Measurements from ENCODE around the gene HS3ST6.
"Not testable (repeated sequence)": the region's sequence is repeated elsewhere in the genome, so short reads cannot be mapped to it uniquely, and the experiment has no call there.

Gene HS3ST6

DNA sequence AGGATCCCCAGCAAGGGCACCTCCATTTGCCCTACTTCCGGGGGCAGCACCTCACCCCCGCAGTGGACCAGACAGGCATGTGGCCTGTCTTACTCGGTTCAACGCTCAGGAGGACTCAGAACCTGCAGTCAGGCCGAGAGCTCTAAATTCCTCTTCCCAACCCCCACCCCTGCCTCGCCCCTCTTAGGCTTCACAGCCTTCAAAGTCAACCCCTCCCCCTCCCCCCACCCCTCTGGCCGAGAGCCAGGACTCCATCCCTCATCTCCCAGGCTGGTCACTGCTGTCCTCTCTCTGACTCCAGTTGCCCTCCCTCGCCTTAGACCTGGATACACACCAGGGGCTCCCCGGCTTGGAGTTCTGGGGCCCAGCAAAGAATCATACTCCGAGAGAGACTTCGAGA, 8.1 kb upstream of the HS3ST6 start:
- no peak for DNase-seq (ENCODE audit: low read depth)

DNA sequence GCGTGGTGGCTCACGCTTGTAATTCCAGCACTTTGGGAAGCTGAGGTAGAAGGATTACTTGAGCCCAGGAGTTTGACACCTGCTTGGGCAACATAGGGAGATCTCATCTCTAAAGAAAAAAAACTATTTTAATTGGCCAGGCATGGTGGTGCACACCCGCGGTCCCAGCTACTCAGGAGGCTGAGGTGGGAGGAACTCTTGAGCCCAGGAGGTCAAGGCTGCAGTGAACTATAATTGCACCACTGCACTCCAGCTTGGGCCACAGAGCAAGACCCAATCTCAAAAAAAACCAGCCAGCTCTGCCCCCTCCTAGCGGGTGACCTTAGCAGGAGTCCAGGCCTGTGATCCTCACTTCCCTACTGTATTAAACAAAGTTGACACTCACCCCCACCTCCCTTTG, 5.9 kb upstream of the HS3ST6 start:
- DNase-seq (ENCODE audit: low read depth), result no peak

DNA sequence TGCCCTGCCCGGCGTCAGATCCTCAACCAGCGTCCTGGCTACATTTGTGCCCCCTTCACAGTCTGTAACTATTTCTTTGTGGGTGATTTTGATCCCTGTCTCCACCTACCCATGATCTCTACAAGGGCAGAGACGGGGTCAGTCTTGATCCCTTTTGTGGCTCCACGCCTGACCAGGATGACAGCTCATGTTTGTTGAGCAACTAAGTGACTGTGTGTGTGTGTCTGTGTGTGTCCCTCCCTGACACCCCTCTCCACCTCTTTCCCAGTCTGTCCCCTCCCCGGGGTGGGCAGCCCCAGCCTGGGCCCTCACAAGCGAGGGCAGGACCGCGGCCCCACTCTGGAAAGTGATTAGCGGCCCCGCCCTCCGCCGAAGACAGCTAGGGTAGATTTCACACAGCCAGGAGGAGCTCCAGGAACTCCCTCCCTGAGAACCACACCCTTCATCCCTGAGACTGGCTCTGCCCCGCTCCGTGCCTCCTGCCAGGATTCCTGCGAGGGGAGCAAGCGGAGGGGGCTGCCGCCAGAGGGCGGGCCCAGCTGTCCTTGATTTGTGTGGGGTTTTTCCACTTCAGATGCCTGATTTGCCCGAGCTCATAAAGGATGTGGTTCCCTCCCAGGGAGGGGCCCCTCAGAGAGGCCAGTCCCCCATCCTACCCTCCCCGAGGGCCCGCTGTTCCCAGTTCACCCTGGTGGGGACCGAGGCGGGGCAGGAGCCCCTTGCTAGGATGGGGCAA, 5.3 kb upstream of the HS3ST6 start:
- DNase-seq (ENCODE audit: low read depth), result no peak

DNA sequence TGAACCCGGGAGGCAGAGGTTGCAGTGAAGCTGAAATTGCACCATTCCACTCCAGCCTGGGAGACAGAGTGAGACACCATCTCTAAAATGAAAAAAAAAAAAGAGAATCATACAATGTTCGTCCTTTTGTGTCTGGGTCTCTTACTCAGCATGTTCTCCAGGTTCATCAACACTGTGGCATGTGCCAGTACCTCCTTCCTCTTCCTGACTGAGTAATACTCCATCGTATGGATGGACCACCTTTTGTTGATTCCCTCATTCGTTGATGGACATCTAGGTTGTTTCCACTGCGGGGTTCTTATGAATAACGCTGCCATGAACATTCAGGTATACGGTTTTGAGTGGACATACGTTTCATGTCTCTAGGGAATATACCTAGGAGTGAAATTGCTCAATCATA, 4.1 kb upstream of the HS3ST6 start:
- DNase-seq (ENCODE audit: low read depth), result no peak

DNA sequence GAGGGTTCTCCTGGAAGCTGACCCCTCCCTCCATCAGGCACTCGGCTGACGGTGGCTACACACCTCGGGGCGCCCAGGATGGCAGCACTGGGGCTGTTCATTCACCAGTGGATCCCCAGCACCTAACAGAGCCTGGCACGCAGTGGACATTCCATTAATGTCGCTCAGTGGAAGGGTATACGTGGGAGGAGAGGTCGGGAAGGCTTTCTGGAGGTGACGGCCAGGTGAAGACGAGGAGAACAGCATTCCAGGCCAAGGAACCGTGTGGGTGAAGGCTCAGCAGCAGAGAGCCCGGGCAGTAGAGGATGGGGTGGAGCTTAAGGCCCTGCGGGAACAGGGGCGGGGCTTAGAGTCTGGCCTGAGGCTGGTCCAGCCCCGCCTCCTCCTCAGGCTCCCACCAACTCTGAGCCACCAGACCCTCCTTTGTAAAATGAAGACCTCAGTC, 2.5 kb upstream of the HS3ST6 start:
- DNase-seq (ENCODE audit: low read depth), result no peak

DNA sequence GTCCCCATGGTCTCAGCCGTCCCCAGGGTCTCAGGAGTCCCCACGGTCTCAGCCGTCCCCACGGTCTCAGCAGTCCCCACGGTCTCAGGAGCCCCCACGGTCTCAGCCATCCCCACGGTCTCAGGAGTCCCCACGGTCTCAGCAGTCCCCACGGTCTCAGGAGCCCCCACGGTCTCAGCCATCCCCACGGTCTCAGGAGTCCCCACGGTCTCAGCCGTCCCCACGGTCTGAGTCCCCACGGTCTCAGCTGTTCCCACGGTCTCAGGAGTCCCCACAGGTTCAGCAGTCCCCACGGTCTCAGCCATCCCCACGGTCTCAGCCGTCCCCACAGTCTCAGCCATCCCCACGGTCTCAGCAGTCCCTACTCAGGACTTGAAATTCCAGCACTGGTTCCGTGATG, 1.9 kb upstream of the HS3ST6 start:
- DNase-seq (ENCODE audit: low read depth), result not testable (repeated sequence)

DNA sequence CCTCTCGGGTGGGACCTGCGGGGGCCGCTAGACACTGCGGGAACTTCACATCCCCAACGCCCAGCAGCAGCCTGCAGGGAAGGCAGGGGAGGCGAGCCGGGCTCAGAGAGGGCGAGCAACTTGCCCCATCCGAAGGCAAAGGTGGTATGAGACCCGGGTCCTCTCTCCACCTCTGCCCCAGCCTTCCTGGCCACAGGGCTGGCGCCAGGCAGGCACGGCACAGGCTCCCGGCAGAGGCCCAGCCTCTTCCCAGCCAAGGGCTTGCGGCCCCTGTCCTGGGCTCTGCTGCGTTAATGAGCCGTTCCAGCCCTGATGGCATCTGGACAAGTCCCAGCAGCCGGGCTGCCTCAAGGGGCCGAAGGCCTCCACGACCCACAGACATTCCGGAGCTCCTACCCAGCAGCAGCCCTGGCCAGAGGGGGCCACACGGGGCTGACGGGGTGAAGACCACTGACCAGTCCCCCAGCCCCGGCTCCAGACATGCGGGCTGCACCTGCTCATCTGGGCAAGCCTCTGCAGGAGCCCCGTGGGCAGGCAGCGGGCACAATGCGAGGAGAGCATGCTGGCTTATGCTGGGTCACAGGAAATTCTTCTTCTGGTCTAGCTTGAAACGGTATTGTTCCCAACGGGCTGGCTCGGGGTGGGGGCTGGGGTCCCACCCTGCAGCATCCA, 1.2 kb upstream of the HS3ST6 start:
- no peak for DNase-seq (ENCODE audit: low read depth)

DNA sequence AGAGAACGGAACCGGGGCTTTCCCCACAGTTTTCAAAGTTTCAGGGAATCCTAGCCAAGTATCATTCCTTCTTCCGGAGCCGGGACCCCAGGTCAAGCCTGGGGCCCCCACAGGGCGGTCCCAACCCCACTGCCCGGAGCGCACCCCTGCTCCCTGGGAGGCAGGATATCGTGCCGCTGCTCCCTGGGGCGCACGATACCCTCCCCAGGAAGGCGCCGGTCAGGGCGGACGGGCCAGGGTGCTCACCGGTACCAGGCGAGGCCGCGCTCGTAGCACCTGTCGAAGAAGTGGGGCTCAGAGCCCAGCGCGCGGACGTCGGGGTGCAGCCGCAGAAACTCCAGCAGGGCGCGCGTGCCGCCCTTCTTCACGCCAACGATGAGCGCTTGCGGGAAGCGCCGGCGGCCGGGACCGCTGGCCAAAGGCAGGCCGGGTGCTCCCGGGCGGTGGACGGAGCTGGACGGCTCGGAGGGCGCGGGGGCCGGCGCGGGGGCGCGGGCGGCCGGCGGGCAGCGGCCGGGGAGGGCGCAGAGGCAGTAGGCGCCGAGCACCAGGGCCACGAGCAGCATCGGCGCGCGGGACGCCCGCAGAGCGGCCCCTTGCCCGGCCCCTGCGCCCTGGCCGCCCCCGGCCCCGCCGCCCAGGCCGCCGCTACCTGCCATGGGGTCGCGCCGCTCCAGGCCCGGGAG, 407 bp downstream of the HS3ST6 start:
- DNase-seq (ENCODE audit: low read depth), result no peak

DNA sequence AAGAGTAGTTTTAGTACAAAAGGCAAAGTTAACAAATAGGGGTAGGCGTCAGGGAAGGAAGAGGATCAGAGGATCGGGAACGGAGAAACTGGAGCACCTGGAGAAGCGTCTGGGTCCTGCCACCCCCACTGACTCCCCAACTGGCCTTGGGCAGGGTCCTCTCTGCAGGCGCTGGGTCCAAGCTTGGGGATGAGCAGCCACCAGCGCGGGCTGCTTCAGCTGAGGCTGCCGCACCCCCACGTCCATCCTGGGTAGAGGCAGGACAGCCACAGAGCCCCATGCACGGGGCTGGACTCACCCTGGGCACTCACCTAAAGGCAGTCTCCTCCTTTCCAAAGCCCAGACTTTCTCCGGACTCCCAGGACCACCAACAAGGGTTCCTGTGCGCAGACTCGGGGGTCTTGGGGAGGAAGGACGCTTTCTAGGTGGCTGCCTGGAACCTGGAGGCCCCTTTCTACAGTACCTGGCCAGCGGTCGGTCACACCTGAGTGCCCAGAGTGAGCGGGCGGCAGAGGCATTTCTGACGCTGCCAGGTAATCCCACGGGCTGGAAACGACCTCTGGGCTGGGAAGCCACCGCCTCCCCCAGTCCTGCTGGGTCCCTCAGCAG, 1.1 kb downstream of the HS3ST6 start:
- no peak for DNase-seq (ENCODE audit: low read depth)

DNA sequence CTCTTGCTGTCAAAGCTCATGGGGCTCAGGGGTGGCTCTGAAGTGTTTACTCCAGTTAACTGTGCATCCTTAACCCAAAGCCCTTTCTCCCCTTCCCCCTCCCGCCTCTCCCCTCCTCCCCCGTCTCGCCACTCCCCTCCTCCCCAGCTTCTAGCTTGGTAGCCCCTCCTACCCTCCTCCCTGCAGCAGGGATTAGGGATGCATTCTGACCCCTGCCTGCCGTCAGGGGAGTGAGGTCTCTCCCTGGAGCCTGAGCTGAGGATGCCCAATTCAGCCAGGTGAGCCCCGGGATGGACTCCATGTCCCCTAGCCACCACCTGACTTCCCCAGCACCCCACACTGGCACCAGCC, 1.6 kb downstream of the HS3ST6 start:
- no peak for DNase-seq (ENCODE audit: low read depth)

DNA sequence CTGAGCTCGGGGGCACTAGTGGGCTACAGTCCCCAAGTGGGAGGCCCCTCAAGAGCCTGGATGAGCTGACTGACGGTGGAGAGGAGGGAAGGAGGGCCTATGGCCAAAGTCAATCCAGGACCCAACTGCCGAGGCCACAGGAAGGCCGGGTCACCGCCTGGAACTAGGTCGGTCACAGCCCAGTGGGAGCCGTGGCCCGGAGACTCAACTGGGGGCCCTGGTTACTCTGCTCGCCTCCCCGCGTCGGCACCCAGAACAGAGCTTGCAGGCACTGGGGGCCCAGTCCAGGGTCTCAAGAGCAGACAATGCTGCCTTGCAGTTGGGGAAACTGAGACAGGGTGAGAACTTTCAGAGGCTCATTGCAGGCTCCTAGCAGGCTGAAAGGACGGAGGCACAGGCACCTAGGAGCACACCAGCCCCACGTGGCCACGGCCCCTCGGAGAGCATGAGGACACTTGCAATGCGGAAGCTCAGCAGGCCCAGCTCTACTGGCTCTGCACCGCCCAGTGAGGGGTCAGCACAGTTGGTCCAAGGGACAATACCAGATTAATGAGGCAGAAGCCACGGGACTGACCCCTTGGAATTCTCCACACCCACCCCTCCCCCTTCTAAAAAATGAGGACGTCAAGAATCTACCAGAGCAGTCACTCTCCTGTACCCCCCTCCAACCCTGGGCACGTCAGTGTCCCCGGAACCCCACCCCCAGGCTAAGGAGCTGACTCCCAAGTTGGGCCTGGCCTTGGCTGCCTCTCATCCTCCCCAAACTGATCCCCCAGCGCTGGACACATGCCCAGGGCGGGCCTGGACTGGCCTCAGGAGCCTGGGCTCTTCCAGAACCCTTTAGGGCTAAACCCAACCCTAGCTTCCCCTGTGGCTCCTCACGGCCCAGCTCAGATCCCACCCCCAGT, 2.2 kb downstream of the HS3ST6 start:
- no peak for DNase-seq (ENCODE audit: low read depth)

DNA sequence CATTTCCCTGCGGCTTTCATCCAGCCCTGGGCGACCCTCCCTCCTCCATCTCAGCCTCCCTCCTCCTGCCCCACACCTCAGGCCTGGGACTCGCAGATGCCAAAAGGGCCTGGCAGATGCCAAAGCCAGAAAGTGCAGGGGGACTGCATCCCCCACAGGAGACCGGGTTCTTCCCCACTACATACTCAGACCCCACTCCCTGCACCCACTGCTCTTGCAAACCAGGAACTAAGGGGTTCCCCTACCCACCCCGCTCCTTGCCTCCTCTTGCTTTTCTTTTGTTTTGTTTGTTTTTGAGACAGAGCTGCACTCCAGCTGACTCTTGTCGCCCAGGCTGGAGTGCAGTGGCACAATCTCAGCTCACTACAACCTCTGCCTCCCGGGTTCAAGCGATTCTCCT, 3.2 kb downstream of the HS3ST6 start:
- DNase-seq (ENCODE audit: low read depth), result no peak

DNA sequence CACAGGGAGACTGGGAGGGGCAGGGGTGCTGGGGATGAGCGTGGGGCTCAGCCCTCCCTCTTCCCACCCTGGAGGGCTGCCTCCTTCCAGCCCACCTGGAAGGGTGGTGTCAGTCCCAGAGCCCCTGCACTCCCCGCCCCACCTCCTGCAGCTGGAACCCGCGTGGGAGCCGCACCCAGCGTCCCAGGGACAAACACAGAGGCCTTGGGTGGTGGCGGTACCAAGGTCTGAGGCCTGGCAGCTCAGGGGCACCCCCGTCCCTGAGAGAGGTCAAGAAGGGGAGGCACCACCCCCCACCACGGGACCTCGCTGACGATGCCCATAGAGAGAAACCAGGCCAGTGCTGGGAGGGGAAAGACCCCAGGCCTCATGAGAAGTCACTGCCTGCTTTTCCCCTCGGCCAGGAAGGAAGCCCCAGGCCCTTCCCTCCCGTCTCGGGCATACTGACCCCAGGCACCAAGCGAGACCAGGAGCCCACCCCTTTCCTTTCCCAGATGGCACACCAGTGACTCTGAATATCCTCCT, 4.1 kb downstream of the HS3ST6 start:
- DNase-seq (ENCODE audit: low read depth), result no peak

DNA sequence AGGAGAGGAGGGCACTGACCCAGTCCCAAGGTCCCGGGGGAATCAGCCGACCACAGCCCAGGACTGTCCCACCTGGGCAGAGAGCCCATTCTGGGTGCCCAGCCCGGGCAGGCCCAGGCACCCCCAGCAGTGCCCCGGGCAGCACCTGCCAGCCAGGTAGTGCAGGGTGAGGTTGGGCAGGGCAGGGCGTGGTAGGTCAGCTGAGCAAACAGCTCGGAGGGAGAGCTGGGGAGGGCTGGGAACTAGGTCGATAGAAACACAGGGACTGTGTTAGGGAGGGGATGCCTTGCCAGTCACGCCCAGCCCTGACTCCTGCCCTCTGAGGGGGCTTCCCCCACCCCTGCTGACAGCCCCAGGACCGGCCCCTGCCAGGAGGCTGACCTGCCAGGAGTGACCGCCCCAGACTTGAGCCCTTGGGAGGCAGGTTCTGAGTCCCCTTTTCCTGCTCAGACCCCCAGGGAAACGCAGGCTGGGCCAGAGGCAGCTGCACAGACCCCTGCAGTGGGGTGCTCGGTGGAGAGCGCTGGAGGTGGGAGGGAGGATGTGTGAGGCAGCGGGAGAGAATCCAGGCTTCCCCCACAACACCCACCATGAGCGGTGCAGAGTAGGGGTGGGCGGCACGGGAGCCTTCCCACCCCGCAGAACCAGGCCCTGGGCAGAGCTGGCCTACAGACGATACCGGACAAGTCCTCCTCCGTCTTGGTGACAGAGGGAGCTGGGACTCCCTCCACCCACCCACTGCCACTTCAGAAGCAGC, 4.7 kb downstream of the HS3ST6 start:
- DNase-seq (ENCODE audit: low read depth), result no peak

DNA sequence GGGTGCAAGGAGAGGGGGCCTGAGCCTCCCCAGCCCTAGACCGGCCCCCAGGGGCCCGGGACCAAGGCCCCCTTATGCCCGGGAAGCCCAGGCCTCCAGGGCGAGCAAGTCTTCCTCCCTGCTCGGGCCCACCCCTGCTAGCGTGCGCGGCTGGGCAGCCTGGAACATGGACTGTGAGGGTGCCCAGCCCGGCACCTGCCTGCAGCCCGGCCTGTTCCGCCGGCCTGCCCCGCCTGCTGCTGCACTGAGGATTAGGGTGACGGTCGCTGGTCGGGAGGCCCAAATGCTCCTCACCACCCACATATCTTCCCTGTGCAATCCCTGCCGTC, 6.0 kb downstream of the HS3ST6 start:
- DNase-seq (ENCODE audit: low read depth), result no peak

DNA sequence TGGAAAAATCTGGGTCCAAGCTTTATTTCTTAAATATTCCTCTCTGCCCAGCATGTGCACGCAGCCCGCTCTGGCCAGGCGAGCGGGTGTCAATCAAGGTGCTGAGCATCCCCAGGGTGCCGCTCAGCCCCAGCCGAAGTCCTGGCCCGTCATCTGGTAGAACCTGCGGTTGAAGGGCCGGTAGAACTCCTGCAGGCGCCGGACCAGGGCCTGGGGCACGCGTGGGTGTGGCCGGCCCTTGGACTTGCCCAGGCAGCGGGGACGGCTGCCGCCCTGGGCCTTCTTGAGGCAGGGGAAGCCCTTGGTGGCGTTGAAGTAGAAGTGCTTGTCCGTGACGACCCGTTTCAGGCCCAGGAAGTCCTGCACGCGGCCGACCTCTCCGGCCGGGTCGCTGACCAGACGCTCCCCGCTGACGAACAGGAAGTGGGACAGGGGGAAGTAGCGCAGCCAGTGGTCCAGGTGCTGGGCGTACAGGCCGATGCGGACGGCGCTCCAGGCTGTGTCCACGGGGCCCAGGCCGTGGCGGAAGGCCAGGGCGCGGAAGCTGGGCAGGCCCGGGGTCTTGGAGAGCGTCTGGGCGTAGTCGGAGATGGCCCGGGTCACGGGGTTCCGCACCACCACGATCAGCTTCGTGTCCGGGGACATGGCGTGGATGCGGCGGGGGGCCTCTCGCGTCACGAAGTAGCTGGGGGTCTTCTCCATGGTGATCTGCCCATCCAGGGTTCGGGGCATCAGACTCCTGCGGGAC, 6.6 kb downstream of the HS3ST6 start:
- DNase-seq (ENCODE audit: low read depth), result no peak

DNA sequence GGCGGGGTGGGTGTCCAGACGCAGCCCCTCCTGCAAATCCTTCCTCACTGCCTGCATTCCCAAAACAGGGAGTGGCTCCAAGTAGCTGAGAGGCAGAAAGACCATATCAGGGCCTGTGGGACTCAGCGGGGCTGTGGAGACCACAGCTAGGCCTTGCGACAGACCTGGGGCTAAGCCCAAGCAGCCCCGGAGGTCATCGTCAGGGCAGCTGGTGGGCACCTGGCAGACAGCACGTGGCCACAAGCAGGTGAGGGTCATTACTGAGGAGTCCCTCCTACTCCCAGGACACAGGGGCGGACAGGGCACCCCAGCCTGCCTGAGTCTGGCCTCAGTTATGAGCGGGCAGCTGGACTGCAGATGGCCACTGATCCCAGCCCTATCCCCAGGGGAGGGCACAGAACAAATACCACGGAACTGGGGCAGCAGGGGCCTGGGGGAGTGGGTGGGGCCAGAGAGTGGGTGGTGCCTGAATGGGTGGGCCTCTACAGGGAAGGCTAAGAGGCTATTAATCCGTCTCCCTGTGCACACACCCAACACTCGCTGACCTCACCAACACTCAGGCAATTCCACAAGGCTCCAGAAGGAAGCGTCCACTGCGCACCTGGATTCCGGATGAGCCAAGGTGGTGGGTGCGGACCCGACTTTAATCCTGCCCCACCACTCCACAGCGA, 8.5 kb downstream of the HS3ST6 start:
- no peak for DNase-seq (ENCODE audit: low read depth)

DNA sequence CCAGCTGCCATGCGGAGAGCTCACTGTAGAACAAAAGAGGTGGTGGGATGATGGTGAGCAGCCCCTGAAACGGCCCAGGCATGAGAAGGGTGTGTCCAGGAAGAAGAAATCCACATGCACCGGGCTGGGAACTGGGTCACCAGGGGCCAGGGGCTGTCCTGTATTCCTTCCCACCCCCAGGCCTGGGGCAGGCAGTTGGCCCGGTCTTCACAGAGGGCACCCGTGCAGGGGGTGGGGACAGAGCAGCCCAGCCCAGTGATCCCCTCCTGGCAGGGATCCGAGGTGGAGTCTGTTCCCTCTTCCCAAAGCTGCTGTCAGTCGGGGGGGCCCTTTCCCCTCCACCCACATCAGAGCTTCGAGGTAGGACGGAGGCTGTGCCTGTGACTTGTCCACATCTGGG, 9.2 kb downstream of the HS3ST6 start:
- DNase-seq (ENCODE audit: low read depth), result no peak

DNA sequence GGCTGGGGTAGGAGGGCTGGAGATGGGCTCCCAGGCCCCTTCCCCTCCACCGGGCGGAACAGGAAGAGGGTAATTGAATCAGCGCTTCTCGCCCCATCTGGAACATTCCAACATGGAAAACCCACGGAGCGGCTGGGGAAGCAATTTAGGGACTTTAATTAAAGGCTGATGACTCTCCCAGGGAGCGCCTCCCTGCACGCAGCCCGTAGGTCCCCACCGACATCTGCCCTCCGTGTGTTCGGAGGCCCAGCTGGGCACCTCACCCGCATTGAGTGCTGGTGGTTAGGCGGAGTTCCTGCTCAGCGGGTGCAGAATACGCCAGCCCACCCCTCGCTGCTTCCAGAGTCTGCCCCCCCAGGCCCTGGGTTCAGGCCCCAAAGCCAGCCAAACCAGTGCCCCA, 10.0 kb downstream of the HS3ST6 start:
- DNase-seq (ENCODE audit: low read depth), result no peak

All from HS-5 (cell line).